GM12878 (cell line): ENCODE measurements around the gene PDE11A.

Source experiments
- FOXM1 ChIP-seq: IDR thresholded peaks from 2 replicates; pipeline ENCODE4 v1.6.1; 2012; ENCODE audit warnings: low read depth, mild to moderate bottlenecking, inconsistent platforms, low read length, moderate library complexity
- TARDBP ChIP-seq: IDR thresholded peaks from 2 replicates; pipeline ENCODE4 v1.6.1; 2016; ENCODE audit warnings: borderline replicate concordance
- YY1 ChIP-seq: IDR thresholded peaks from 2 replicates; pipeline ENCODE4 v1.6.1; 2011; ENCODE audit warnings: low read depth, mild to moderate bottlenecking, low read length
- ZZZ3 ChIP-seq: IDR thresholded peaks from 2 replicates; pipeline ENCODE4 v1.6.1; 2011; ENCODE audit warnings: low read depth; ENCODE audit not compliant: control insufficient read depth, insufficient read length

- no peak for TF ChIP-seq TARDBP
- no peak for TF ChIP-seq FOXM1
- TF ChIP-seq YY1: no peak
- no peak for TF ChIP-seq ZZZ3
These were observed 263.4 kb downstream of the PDE11A start for GRCh38 chr2:177808984-177809809.
